GM18505 (cell line): Measurements from ENCODE around the gene SDC4.

Source experiments
- ATAC-seq: cut with Tn5 transposase; IDR thresholded peaks from one replicate; pipeline ENCODE4 v1.9.1; 2021; ENCODE audit not compliant: unreplicated experiment
- POLR2A ChIP-seq: IDR thresholded peaks from 4 replicates; pipeline ENCODE4 v1.6.1; 2011; ENCODE audit warnings: borderline replicate concordance; ENCODE audit not compliant: insufficient read depth, insufficient read length; ENCODE audit errors: extremely low read depth

The SDC4 gene

GRCh38 chr20:45299786-45300185 lies 48.4 kb downstream of the SDC4 start:
- no peak for TF ChIP-seq POLR2A
- ATAC-seq = no peak

- no peak for TF ChIP-seq POLR2A
- ATAC-seq = no peak
Observed at GRCh38 chr20:45297786-45298497, 50.3 kb downstream of the SDC4 start.

GRCh38 chr20:45294659-45295058 lies 53.6 kb downstream of the SDC4 start:
- no peak for ATAC-seq
- no peak for TF ChIP-seq POLR2A

- ATAC-seq = no peak
- TF ChIP-seq POLR2A = no peak
Observed at GRCh38 chr20:45294003-45294368, 54.2 kb downstream of the SDC4 start.

DNA sequence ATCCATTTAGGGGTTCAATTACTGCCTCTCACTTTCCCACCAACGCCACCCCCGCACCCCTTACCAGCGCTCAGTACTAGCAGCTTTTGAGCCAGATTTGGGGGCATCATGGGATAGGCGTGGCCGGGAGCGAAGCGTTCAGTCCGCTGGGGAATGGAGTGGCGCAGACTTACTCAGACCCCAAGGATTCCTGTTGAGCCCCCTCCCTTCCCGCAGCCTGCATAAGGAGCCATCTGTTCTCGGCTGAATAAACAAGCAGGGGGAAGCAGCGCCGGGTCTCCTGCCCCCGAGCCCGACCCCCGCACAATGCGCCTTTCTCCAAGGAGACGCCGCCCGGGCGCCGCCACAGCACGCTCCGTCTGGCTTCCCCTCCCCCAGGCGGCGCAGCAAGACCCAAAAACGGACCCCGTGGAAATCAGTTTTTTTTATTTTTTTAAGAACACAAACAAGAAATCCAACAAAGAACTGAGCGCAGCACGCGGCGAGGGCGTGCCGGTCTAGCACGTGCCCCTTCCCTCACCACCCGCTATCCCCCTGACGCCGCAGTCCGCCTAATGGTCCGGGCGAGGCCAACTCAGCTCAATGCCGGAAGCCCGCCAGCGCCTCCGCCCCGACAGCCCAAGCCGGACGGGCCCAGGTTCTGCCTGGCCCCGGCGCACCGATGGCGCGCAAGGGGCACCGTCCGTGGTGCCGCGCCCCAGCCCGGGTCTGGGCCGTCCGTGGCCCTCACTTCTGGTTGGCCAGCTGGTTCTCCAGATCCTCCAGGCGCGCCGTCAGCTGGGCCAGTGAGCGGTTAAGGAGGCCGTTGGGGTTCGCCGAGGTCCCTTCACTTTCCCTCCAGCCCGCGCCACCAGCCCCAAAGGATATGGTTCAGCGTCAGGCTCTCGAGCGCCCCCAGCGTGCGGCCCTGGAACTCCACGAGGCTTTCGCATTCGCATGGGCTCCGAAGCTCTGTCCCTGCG lies 54.9 kb downstream of the SDC4 start:
- no peak for ATAC-seq
- no peak for TF ChIP-seq POLR2A

DNA sequence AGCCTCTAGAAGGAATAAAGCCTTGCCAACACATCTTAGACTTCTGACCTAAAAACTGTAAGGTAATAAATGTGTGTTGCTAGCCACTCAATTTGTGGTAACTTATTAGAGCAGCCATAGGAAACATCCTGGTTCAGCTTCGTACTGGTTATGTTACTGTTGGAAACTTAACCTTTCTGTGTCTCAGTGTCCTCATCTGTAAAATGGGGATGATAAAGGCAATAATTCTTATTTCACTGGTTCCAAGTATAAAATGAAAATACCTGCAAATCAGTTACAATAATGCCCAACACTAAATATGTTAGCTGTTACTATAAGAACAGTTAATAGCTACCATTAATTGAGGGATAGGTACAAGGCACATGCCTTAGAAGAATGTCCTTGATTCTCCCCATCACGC lies 55.9 kb downstream of the SDC4 start:
- no peak for ATAC-seq
- no peak for TF ChIP-seq POLR2A

- ATAC-seq = no peak
- TF ChIP-seq POLR2A = no peak
Observed at GRCh38 chr20:45291526-45291925, 56.7 kb downstream of the SDC4 start.

DNA sequence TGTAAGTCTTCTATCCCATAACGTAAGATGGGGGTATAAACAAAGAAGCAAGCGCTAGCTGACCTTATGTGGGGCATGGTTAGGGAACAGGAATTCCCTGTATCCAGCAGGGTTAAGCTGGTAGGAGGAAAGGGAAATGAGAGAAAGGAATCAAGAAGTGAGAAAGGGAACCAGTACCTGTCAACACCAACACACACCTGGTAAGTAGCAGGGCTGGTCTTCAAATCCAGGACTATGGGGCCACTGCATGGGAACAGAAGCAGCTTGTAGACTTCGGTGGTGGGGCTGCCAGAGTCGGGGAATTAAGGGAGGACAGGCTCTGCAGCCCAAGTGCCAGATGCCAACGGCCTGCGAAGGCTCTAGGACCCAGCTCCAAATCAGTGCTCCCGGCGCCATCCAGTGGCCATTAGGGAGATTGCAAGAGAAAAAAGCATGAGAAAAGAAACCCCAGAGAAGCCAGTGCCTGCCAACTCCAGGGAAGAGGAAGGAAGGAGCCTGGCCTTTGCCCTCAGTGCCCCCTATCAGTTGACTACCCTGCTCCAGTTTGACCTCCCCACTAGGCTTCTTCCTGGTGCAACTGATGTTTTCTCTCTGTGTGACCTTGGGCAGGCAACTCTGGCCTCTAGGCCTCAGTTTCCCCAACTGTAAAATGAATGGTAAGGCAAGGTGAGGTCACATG lies 57.4 kb downstream of the SDC4 start:
- ATAC-seq = no peak
- no peak for TF ChIP-seq POLR2A

DNA sequence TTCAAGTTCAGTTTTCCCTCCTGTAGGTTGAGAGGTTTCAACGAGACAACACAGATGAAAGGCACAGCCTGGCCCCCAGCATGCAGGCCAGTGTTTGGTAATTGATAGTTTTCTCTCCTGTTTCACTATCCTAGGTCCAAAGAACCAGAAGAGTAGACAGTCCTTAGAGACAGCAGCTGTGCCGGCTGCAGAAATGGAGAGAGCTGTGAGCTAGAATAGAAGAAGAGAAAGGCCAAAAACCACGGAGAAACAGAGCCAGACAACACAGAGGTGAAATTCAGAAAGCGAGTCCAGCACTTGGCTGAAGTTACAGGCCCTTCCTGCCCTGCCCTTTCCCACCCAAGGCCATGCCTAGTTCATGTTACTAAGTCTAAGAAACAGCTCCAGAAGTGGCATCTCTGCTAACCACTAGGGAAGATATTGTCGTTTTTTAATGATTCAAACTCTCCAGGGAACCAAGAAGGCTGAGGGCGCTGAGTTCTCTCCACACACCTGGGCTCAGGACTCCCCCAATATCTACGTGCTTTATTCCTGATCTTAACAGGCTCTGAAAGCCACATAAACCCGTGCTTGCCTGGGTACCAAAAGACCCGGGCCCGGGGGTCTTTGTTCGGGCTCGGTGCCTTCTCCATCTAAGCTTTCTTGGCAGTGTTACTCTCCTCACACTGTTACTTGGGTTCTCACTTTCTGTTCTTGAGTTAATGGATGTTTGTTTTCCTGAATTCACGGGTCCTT lies 58.1 kb downstream of the SDC4 start:
- ATAC-seq = no peak
- no peak for TF ChIP-seq POLR2A

- no peak for TF ChIP-seq POLR2A
Observed at GRCh38 chr20:45288860-45289259, 59.4 kb downstream of the SDC4 start.

GRCh38 chr20:45288376-45288775 lies 59.8 kb downstream of the SDC4 start:
- no peak for TF ChIP-seq POLR2A
- ATAC-seq = no peak

More at GRCh38 chr20:45288860-45289259, 59.4 kb downstream of the SDC4 start:
- no peak for ATAC-seq

DNA sequence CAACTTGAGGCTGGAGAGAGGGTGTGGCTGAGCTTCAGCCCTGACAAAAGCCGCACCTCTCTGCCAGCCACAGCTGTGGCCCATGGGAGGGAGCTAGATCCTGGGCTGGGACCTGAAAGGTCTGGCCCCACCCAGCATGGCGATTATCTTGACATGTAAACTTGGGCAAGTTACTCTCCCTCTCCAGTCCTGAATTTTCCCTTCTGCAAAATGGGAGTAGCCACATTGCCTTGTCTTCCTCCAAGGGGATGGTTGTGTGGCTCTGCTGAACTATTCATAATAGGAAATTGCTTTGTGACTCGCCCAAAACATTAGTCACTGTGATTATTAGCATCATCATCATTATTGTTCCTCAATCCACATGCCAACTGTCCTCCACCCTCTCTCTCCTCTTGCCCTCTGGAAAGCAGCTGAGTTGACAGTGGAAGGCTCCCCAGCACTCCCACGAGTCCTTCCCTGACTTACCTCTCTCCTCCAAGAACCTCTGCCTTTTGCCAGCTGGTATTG lies 64.6 kb downstream of the SDC4 start:
- no peak for ATAC-seq
- TF ChIP-seq POLR2A = no peak

DNA sequence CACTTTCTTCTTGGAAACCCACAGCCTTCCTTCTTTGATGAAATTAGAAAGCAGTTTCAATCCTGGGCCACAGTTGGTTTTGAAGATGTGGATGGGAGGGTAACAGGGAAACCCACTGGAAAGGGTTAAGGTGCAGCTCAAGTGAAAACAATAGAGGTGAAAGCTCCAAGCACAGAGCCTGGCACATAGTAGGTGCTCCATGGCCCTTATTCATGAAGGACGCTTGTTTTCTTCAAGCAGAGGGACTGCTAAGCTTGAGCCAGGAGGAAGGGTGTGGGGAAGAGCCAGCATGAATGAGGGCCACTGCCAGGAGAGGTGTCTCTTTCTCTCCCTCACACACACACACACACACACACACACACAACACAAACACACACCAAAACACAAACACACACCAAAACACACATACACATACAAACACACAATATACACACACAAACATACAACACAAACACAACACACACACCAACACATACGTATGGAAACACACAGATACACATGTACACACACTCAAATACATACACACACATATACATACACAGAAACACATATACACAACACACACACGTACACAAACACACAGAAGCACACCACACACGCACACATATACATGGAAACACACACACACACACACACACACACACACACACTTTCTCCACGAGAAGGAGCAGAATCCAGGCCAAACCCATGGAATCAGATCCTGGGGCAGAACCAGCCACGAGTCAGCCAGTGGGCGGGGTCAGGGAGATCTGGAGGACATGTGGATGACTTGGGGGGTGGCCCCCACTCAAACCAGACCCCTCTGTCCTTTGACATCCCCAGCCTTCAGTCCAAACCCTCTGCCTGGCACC lies 65.3 kb downstream of the SDC4 start:
- ATAC-seq = no peak

More for the DNA sequence above, 65.3 kb downstream of the SDC4 start:
- TF ChIP-seq POLR2A = no peak
